PC-9 (cell line): ENCODE results near the gene CPLANE1. TPM values are rescaled to one million over a fixed set of nuclear protein-coding genes. Genes with fewer than 3 reads are reported as not detected.
A peak's percentile ranks its signal among the peaks of the same experiment; 100 is the strongest.

ENCODE experiments used
- BruUV-seq: library from RNA; stranded (reverse); fragments of 400-500 nt; replicated peaks from 2 replicates; lab custom pipeline; 2021; lab: Mats Ljungman, UMichigan
- CTCF ChIA-PET: fragments of 300-600 bp; sonication (Branson Sonifier 250); formaldehyde crosslinking; loops from one replicate; lab custom pipeline; 2022; ENCODE audit warnings: antibody characterized with exemption; lab: Charles Lee
- POLR2A ChIA-PET: fragments of 300-600 bp; sonication (Branson Sonifier 250); formaldehyde crosslinking; loops from one replicate; lab custom pipeline; 2022; ENCODE audit warnings: antibody characterized with exemption; ENCODE audit not compliant: unreplicated experiment; lab: Charles Lee
- DNase-seq, 2 experiments: peaks; one replicate each; pipeline versions ENCODE4 v3.0.0 to v3.0.0-alpha.2; 2015 to 2022; ENCODE audit warnings: mixed read lengths in 1 of 2
- H2AFZ ChIP-seq: fragments of 200-600 bp; sonication (generic); 2 replicates; pipeline ENCODE4 v1.8.1; 2017; ENCODE audit warnings: antibody characterized with exemption
- H3F3A ChIP-seq: fragments of 200-600 bp; sonication (generic); 2 replicates; pipeline ENCODE4 v1.8.1; 2017; ENCODE audit warnings: antibody characterized with exemption, mild to moderate bottlenecking, low read depth; ENCODE audit not compliant: insufficient read depth
- H3K27ac ChIP-seq: fragments of 200-600 bp; sonication (generic); 2 replicates; pipeline ENCODE4 v1.6.1; 2016; ENCODE audit warnings: mixed run types
- H3K27me3 ChIP-seq: fragments of 200-600 bp; sonication (generic); 2 replicates; pipeline ENCODE4 v1.6.1; 2016; ENCODE audit warnings: low read depth, mixed run types; ENCODE audit not compliant: insufficient read depth
- H3K36me3 ChIP-seq: fragments of 200-600 bp; sonication (generic); 2 replicates; pipeline ENCODE4 v1.6.1; 2016; ENCODE audit warnings: low read depth, mixed run types
- H3K4me1 ChIP-seq: fragments of 200-600 bp; sonication (generic); replicated peaks from 2 replicates; pipeline ENCODE4 v1.6.1; 2016; ENCODE audit warnings: mixed run types; ENCODE audit not compliant: insufficient read depth
- H3K4me2 ChIP-seq: fragments of 200-600 bp; sonication (generic); 2 replicates; pipeline ENCODE4 v1.6.1; 2017; ENCODE audit warnings: mixed run types
- H3K4me3 ChIP-seq: fragments of 200-600 bp; sonication (generic); 2 replicates; pipeline ENCODE4 v1.6.1; 2016; ENCODE audit warnings: mixed run types
- H3K79me2 ChIP-seq: fragments of 200-600 bp; sonication (generic); 2 replicates; pipeline ENCODE4 v1.6.1; 2017; ENCODE audit warnings: low read depth, mixed run types
- H3K9me2 ChIP-seq: fragments of 200-600 bp; sonication (generic); 2 replicates; pipeline ENCODE4 v1.8.1; 2017; ENCODE audit warnings: mild to moderate bottlenecking; ENCODE audit not compliant: insufficient read depth
- H3K9me3 ChIP-seq: fragments of 200-600 bp; sonication (generic); 2 replicates; pipeline ENCODE4 v1.8.1; 2016; ENCODE audit warnings: low read depth; ENCODE audit not compliant: insufficient read depth
- H4K20me1 ChIP-seq: fragments of 200-600 bp; sonication (generic); 2 replicates; pipeline ENCODE4 v1.8.1; 2017; ENCODE audit not compliant: insufficient read depth
- EZH2 ChIP-seq: fragments of 200-600 bp; sonication (generic); IDR thresholded peaks from 2 replicates; pipeline ENCODE4 v1.8.0; 2017; ENCODE audit warnings: antibody characterized with exemption, low read depth
- intact Hi-C: fragments of 100-400 bp; cut with micrococcal nuclease; formaldehyde crosslinking; loops from one replicate; pipeline ENCODE4 v1.10.0; 2022; ENCODE audit not compliant: unreplicated experiment
- total RNA-seq: library from RNA; stranded (reverse); gene quantifications from 2 replicates; pipeline ENCODE4 v1.2.3, GENCODE V29; 2021
- TF ChIP-seq, protein P1 (sequence below): fragments of 200-600 bp; sonication (generic); conservative IDR thresholded peaks from 2 replicates; pipeline ENCODE4 v1.6.1; 2017; ENCODE audit warnings: mixed run types, antibody characterized with exemption, mild to moderate bottlenecking, moderate library complexity

CPLANE1 gene
- total RNA-seq, 1 experiment from 2014 or later, result 45.5 TPM

GRCh38 chr5:37090781-37091180, 158.4 kb downstream of the CPLANE1 start:
- peak in 1 of 2 experiments; percentile 20 for DNase-seq
- H3F3A ChIP-seq, result no peaks in the 10 kb centered on the region
- no peaks in the 10 kb centered on the region for H3K9me3 ChIP-seq
- TF ChIP-seq EZH2, result no peak
- TF ChIP-seq, protein P1, sequence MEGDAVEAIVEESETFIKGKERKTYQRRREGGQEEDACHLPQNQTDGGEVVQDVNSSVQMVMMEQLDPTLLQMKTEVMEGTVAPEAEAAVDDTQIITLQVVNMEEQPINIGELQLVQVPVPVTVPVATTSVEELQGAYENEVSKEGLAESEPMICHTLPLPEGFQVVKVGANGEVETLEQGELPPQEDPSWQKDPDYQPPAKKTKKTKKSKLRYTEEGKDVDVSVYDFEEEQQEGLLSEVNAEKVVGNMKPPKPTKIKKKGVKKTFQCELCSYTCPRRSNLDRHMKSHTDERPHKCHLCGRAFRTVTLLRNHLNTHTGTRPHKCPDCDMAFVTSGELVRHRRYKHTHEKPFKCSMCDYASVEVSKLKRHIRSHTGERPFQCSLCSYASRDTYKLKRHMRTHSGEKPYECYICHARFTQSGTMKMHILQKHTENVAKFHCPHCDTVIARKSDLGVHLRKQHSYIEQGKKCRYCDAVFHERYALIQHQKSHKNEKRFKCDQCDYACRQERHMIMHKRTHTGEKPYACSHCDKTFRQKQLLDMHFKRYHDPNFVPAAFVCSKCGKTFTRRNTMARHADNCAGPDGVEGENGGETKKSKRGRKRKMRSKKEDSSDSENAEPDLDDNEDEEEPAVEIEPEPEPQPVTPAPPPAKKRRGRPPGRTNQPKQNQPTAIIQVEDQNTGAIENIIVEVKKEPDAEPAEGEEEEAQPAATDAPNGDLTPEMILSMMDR, result no peak
- H3K9me2 ChIP-seq, result no peaks in the 10 kb centered on the region; the same call in 1 of the 2 replicates
- H3K79me2 ChIP-seq, result no peaks in the 10 kb centered on the region
- ChIA-PET POLR2A (interaction anchor here (0.7 to 0.8 kb wide), 2 partner anchors 50 to 79 kb away, joined by 4 read pairs; no protein-coding TSS in a partner anchor), CTCF (no interaction called here)
- intact Hi-C loops, result no loop called here
- no TSS peak for BruUV-seq
- no peaks in the 10 kb centered on the region for H4K20me1 ChIP-seq
- no peaks in the 10 kb centered on the region for H3K4me1 ChIP-seq
- H3K27me3 ChIP-seq, result no peaks in the 10 kb centered on the region
- no peak overlapping the region for H3K27ac ChIP-seq
- H2AFZ ChIP-seq, result no peak overlapping the region
- H3K36me3 ChIP-seq, result no peaks in the 10 kb centered on the region
- no peak overlapping the region for H3K4me3 ChIP-seq
- H3K4me2 ChIP-seq, result no peak overlapping the region

DNA sequence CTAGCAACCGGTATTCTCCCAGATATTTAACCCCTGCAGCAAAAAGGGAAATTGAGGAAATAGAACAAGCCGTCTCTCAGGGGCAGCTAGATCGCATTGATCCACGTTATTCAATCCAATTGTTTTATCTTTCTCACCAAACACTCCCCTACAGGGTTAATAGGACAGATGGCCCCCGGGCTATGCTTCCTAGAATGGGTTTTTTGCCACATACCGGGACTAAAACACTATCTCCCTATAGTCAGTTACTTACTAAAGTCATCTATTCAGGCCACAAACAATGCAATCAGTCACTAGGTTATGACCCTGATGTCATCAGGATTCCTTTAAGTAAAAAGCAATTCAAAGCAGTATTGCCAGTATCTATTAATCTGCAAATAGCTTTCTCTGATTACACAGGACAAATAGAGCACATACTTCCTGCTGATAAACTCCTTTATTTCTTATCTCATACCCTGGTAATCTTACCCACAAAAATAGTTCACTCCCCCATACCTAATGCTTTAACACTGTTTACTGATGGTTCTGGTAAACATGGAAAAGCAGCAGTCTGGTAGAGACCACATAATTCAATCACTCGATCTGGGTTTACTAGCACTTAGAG, 159.0 kb downstream of the CPLANE1 start:
- Histone ChIP-seq H3F3A (no peaks in the 10 kb centered on the region), H3K4me3 (no peak overlapping the region), H3K79me2 (no peaks in the 10 kb centered on the region), H3K27me3 (no peaks in the 10 kb centered on the region), H2AFZ (no peak overlapping the region), H3K4me1 (no peaks in the 10 kb centered on the region), H3K36me3 (no peaks in the 10 kb centered on the region), H4K20me1 (no peaks in the 10 kb centered on the region), H3K27ac (no peak overlapping the region), H3K9me2 (no peaks in the 10 kb centered on the region; the same call in 1 of the 2 replicates), H3K9me3 (no peaks in the 10 kb centered on the region), H3K4me2 (no peak overlapping the region)
- BruUV-seq, result no TSS peak
- TF ChIP-seq EZH2, result no peak
- TF ChIP-seq, protein P1, result no peak
- intact Hi-C loops, result no loop called here
- ChIA-PET POLR2A (interaction anchor here (0.6 to 0.8 kb wide), 3 partner anchors 49 to 852 kb away, joined by 4 read pairs; no protein-coding TSS in a partner anchor), CTCF (no interaction called here)
- DNase-seq, result peak in 1 of 2 experiments; percentile 55

- ChIA-PET POLR2A (no interaction called here), CTCF (interaction anchor here (0.6 kb wide), 1 partner anchor 192 kb away, joined by 3 read pairs; no protein-coding TSS in a partner anchor)
- BruUV-seq, result no TSS peak
- Histone ChIP-seq H3K27ac (no peak overlapping the region), H3K4me1 (no peaks in the 10 kb centered on the region), H2AFZ (no peak overlapping the region), H3K36me3 (no peaks in the 10 kb centered on the region), H3K9me2 (no peaks in the 10 kb centered on the region), H3K27me3 (no peaks in the 10 kb centered on the region), H3K9me3 (no peaks in the 10 kb centered on the region), H3K4me2 (no peak overlapping the region), H3K79me2 (no peaks in the 10 kb centered on the region), H3K4me3 (no peak overlapping the region), H4K20me1 (no peaks in the 10 kb centered on the region), H3F3A (no peaks in the 10 kb centered on the region)
- TF ChIP-seq EZH2, result no peak
- TF ChIP-seq, protein P1, result no peak
- intact Hi-C loops, result no loop called here
- peak in 1 of 2 experiments; percentile 32 for DNase-seq
These were observed 161.2 kb downstream of the CPLANE1 start for GRCh38 chr5:37088009-37088408.
